NT2/D1 (cell line): ENCODE measurements around the gene USP44.

ENCODE experiments used
- DNase-seq: peaks from one replicate; pipeline ENCODE4 v3.0.0-alpha.2; 2011; ENCODE audit warnings: low read depth, low spot score
- H3K27me3 ChIP-seq: 2 replicates; pipeline ENCODE4 v1.6.0; 2011; ENCODE audit warnings: mild to moderate bottlenecking; ENCODE audit not compliant: insufficient read length, insufficient read depth
- H3K36me3 ChIP-seq: 2 replicates; pipeline ENCODE4 v1.6.1; 2011; ENCODE audit warnings: mild to moderate bottlenecking, low read length, mixed read lengths; ENCODE audit not compliant: insufficient read depth, insufficient read length
- H3K4me1 ChIP-seq: 2 replicates; pipeline ENCODE4 v1.5.1; 2011; ENCODE audit not compliant: insufficient read depth, insufficient read length
- H3K4me3 ChIP-seq: 2 replicates; pipeline ENCODE4 v1.5.1; 2011; ENCODE audit warnings: low read depth; ENCODE audit not compliant: insufficient read length
- H3K9ac ChIP-seq: 2 replicates; pipeline ENCODE4 v1.6.0; 2011; ENCODE audit warnings: low read depth; ENCODE audit not compliant: insufficient read length
- H3K9me3 ChIP-seq: 2 replicates; pipeline ENCODE4 v1.5.1; 2011; ENCODE audit warnings: mild to moderate bottlenecking, low read length; ENCODE audit not compliant: insufficient read depth
- SUZ12 ChIP-seq: IDR thresholded peaks from 2 replicates; pipeline ENCODE4 v1.6.1; 2011; ENCODE audit not compliant: insufficient read length, insufficient read depth; ENCODE audit errors: extremely low read depth
- YY1 ChIP-seq: IDR thresholded peaks from 2 replicates; pipeline ENCODE4 v1.6.1; 2011; ENCODE audit not compliant: insufficient read length, insufficient read depth
- ZNF274 ChIP-seq: IDR thresholded peaks from 2 replicates; pipeline ENCODE4 v1.6.1; 2011; ENCODE audit warnings: mild to moderate bottlenecking, low read depth, low read length

USP44 gene

GRCh38 chr12:95547522-95548055 is 3.7 kb downstream of the USP44 start:
- H3K4me1 ChIP-seq = no peaks in the 10 kb centered on the region
- no peaks in the 10 kb centered on the region for H3K9me3 ChIP-seq
- H3K4me3 ChIP-seq = peak overlapping the region; percentile 83
- peak overlapping the region; percentile 96 for H3K9ac ChIP-seq
- H3K27me3 ChIP-seq = no peaks in the 10 kb centered on the region
- TF ChIP-seq SUZ12 (no peak), ZNF274 (no peak), YY1 (no peak)
- peak; percentile 76 for DNase-seq
- H3K36me3 ChIP-seq = no peaks in the 10 kb centered on the region

DNA sequence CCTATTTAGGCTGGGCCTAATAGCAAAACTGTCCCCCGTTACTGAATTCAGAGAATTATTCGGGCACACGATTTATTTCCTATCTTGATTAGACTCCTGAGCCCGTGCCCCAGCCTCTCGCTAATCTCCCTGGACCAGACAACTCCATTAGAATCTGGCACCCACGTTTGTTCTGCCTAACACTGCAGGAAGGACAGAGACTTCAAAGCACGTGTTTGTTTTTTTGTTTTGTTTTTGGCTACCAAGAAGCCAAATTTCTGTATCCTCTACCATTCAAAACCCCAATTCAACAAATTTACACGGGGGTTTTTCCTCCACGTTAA is 4.8 kb downstream of the USP44 start:
- TF ChIP-seq ZNF274 (no peak), SUZ12 (no peak), YY1 (no peak)
- Histone ChIP-seq H3K36me3 (no peaks in the 10 kb centered on the region), H3K9ac (no peak overlapping the region)

GRCh38 chr12:95545731-95546490 is 5.4 kb downstream of the USP44 start:
- H3K4me1 ChIP-seq = no peaks in the 10 kb centered on the region
- no peak overlapping the region for H3K4me3 ChIP-seq
- no peaks in the 10 kb centered on the region for H3K27me3 ChIP-seq
- TF ChIP-seq SUZ12 (no peak), YY1 (no peak), ZNF274 (no peak)
- H3K9me3 ChIP-seq = no peaks in the 10 kb centered on the region
- no peak for DNase-seq
- H3K36me3 ChIP-seq = no peaks in the 10 kb centered on the region
- no peak overlapping the region for H3K9ac ChIP-seq

More for the DNA sequence above, 4.8 kb downstream of the USP44 start:
- Histone ChIP-seq H3K4me1 (no peaks in the 10 kb centered on the region), H3K9me3 (no peaks in the 10 kb centered on the region), H3K27me3 (no peaks in the 10 kb centered on the region), H3K4me3 (no peak overlapping the region)
- no peak for DNase-seq

DNA sequence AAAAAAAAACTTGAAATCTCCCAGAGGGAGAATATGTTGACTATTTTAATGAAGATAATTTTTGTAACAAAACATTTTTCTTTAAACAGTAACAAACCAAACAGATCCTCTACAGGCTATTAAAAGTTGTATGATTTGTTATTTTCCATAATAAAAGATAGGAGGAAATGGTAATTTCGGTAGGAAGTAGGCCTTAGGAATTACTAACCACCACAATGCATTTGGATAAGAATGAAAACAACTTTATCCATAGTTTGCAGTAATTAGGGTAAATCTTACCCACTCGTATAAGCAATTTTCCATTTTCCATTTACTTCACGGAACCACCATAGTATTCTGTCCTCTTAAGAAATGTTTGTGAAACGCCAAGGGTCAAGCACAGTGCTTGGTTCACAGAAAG is 6.0 kb downstream of the USP44 start:
- Histone ChIP-seq H3K4me1 (no peaks in the 10 kb centered on the region), H3K4me3 (no peak overlapping the region), H3K9me3 (no peaks in the 10 kb centered on the region), H3K27me3 (no peaks in the 10 kb centered on the region), H3K36me3 (no peaks in the 10 kb centered on the region), H3K9ac (no peak overlapping the region)
- DNase-seq = no peak
- TF ChIP-seq SUZ12 (no peak), ZNF274 (no peak), YY1 (no peak)

GRCh38 chr12:95544756-95545155 is 6.5 kb downstream of the USP44 start:
- Histone ChIP-seq H3K4me1 (no peaks in the 10 kb centered on the region), H3K36me3 (no peaks in the 10 kb centered on the region), H3K27me3 (no peaks in the 10 kb centered on the region), H3K9ac (no peak overlapping the region), H3K4me3 (no peak overlapping the region), H3K9me3 (no peaks in the 10 kb centered on the region)
- DNase-seq = no peak
- no peak for TF ChIP-seq YY1
- no peak for TF ChIP-seq ZNF274
- no peak for TF ChIP-seq SUZ12

DNA sequence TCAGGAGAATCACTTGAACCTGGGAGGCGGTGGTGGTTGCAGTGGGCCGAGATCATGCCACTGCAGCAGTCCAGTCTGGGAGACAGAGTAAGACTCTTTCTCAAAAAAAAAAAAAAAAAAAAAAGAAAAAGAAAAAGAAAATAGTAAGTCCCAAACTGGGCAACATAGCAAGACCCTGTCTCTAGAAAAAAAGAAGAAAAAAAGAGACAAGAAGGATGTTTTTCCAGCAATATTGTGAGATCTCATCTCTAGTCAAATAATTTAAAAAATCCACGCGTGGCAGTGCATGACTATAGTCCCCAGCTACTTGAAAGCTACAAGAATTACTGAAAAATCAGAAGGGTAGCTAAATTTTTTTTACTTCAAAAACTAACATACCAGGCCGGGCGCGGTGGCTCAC is 8.0 kb downstream of the USP44 start:
- TF ChIP-seq SUZ12 = no peak
- no peak for TF ChIP-seq YY1
- no peak for TF ChIP-seq ZNF274

GRCh38 chr12:95541436-95541835 is 9.8 kb downstream of the USP44 start:
- peaks cover 2% of the 10 kb centered on the region for H3K4me1 ChIP-seq
- TF ChIP-seq YY1 (no peak), SUZ12 (no peak), ZNF274 (no peak)

More for the DNA sequence above, 8.0 kb downstream of the USP44 start:
- no peaks in the 10 kb centered on the region for H3K4me1 ChIP-seq
- H3K9ac ChIP-seq = no peak overlapping the region
- H3K4me3 ChIP-seq = no peak overlapping the region
- DNase-seq = no peak
- no peaks in the 10 kb centered on the region for H3K9me3 ChIP-seq
- no peaks in the 10 kb centered on the region for H3K36me3 ChIP-seq
- no peaks in the 10 kb centered on the region for H3K27me3 ChIP-seq

More at GRCh38 chr12:95541436-95541835, 9.8 kb downstream of the USP44 start:
- Histone ChIP-seq H3K9me3 (no peaks in the 10 kb centered on the region), H3K36me3 (no peaks in the 10 kb centered on the region), H3K27me3 (no peaks in the 10 kb centered on the region), H3K4me3 (no peak overlapping the region), H3K9ac (no peak overlapping the region)
- no peak for DNase-seq
